HepG2 (cell line): ENCODE data around the gene ZNF79. TPM values are rescaled to one million over a fixed set of nuclear protein-coding genes. Genes with fewer than 3 reads are reported as not detected.

ENCODE experiments used
- ATAC-seq: fragments of 200-7000 bp; cut with Tn5 transposase; 3 replicates; pipeline ENCODE4 v1.9.1; 2020; ENCODE audit warnings: mild to moderate bottlenecking, moderate library complexity
- BruUV-seq: library from RNA; stranded (reverse); fragments of 400-500 nt; replicated peaks from 2 replicates; lab custom pipeline; 2021; lab: Mats Ljungman, UMichigan
- CTCF ChIA-PET: fragments of 300-600 bp; formaldehyde crosslinking; extraction: SDS; loops from one replicate; lab custom pipeline; 2021; ENCODE audit warnings: low total read pairs, inconsistent platforms, low intra/inter-chr PET ratio; lab: Yijun Ruan, JAX
- POLR2A ChIA-PET: fragments of 350-600 bp; sonication (Branson Sonifier 250); formaldehyde crosslinking; loops from one replicate; lab custom pipeline; 2020; ENCODE audit warnings: antibody characterized with exemption, inconsistent platforms; lab: Yijun Ruan, JAX
- DNase-seq: peaks from one replicate; pipeline ENCODE4 v3.0.0-alpha.2; 2015; ENCODE audit warnings: low spot score
- FAIRE-seq: peaks from 3 replicates; lab custom pipeline; 2011; peaks lifted over from hg19 to GRCh38; lab: Jason Lieb, UNC
- H2AFZ ChIP-seq: one replicate; pipeline ENCODE4 v1.6.1; 2011; ENCODE audit warnings: low read length, inconsistent platforms
- H3K27ac ChIP-seq: fragments of 300-600 bp; 3 replicates; pipeline ENCODE4 v1.8.0; 2011; ENCODE audit warnings: mixed run types, mild to moderate bottlenecking, mixed read lengths, low read length, inconsistent platforms; ENCODE audit not compliant: insufficient read depth; ENCODE audit errors: extremely low read length
- H3K27me3 ChIP-seq, 2 experiments: fragments of 200-600 bp in 1 of 2; 2 replicates in 1 of 2; 3 replicates in 1 of 2; pipeline versions ENCODE4 v1.6.0 to v1.8.0; 2011; ENCODE audit warnings: low read length in 2 of 2, mild to moderate bottlenecking in 2 of 2, moderate library complexity in 2 of 2, inconsistent platforms in 1 of 2; ENCODE audit not compliant: insufficient read depth in 2 of 2, control insufficient read depth in 1 of 2
- H3K36me3 ChIP-seq, 2 experiments: fragments of 200-600 bp in 1 of 2; replicated peaks in 1 of 2; 2 replicates in 1 of 2; 3 replicates in 1 of 2; pipeline versions ENCODE4 v1.5.1 to v1.8.0; 2011; ENCODE audit warnings: low read length in 2 of 2, inconsistent platforms in 1 of 2; ENCODE audit not compliant: insufficient read depth in 2 of 2, control insufficient read depth in 1 of 2
- H3K4me1 ChIP-seq: 2 replicates; pipeline ENCODE4 v1.5.1; 2012; ENCODE audit warnings: low read length, inconsistent platforms; ENCODE audit not compliant: insufficient read depth
- H3K4me2 ChIP-seq: 2 replicates; pipeline ENCODE4 v1.6.0; 2011; ENCODE audit warnings: low read depth, low read length, inconsistent platforms
- H3K4me3 ChIP-seq, 3 experiments: fragments of 200-600 bp in 1 of 3; sonication (generic), shearing (Covaris generic) in 1 of 3; replicated peaks in 1 of 3; 2 replicates each; pipeline ENCODE4 v1.5.1; 2011 to 2016; ENCODE audit warnings: low read length in 3 of 3, inconsistent platforms in 2 of 3, low read depth in 2 of 3, mild to moderate bottlenecking in 2 of 3, control low read depth in 1 of 3, mixed read lengths in 1 of 3; ENCODE audit not compliant: insufficient read depth in 1 of 3
- H3K79me2 ChIP-seq: one replicate; pipeline ENCODE4 v1.6.1; 2011; ENCODE audit warnings: low read length, inconsistent platforms; ENCODE audit not compliant: insufficient read depth
- H3K9ac ChIP-seq: 2 replicates; pipeline ENCODE4 v1.6.0; 2011; ENCODE audit warnings: mild to moderate bottlenecking, low read depth, low read length, inconsistent platforms; ENCODE audit not compliant: insufficient read depth
- H3K9me3 ChIP-seq: 2 replicates; pipeline ENCODE4 v1.5.1; 2012; ENCODE audit warnings: mild to moderate bottlenecking, low read length
- H4K20me1 ChIP-seq: 2 replicates; pipeline ENCODE4 v1.6.0; 2011; ENCODE audit warnings: inconsistent platforms, mild to moderate bottlenecking, low read length, moderate library complexity; ENCODE audit not compliant: insufficient read depth
- CBX1 ChIP-seq: IDR thresholded peaks from one replicate; pipeline ENCODE4 v1.6.1; 2016; ENCODE audit warnings: antibody characterized with exemption, low read depth
- FOXK2 ChIP-seq: fragments of 450-650 bp; IDR thresholded peaks from 2 replicates; pipeline ENCODE4 v1.6.1; 2016
- HIVEP1 ChIP-seq: sonication (generic); formaldehyde crosslinking; IDR thresholded peaks from 2 replicates; pipeline ENCODE4 v1.4.0; 2020; ENCODE audit warnings: mild to moderate bottlenecking, missing genetic modification reagents
- KAT7 ChIP-seq: IDR thresholded peaks from 2 replicates; pipeline ENCODE4 v1.6.1; 2018; ENCODE audit warnings: borderline replicate concordance, missing compliant biosample characterization
- NKX3-1 ChIP-seq: sonication (generic); formaldehyde crosslinking; IDR thresholded peaks from 2 replicates; pipeline ENCODE4 v1.5.0; 2020; ENCODE audit warnings: missing genetic modification reagents
- PRDM4 ChIP-seq: sonication (generic); formaldehyde crosslinking; IDR thresholded peaks from 2 replicates; pipeline ENCODE4 v1.9.0; 2021; ENCODE audit warnings: missing genetic modification reagents, borderline replicate concordance
- ZNF121 ChIP-seq: sonication (generic); formaldehyde crosslinking; IDR thresholded peaks from 2 replicates; pipeline ENCODE4 v1.5.0; 2020; ENCODE audit warnings: mild to moderate bottlenecking, missing genetic modification reagents
- ZNF468 ChIP-seq: sonication (generic); formaldehyde crosslinking; IDR thresholded peaks from 2 replicates; pipeline ENCODE4 v1.8.0; 2022; ENCODE audit warnings: mild to moderate bottlenecking, moderate library complexity, missing genetic modification reagents
- ZNF570 ChIP-seq: sonication (generic); formaldehyde crosslinking; IDR thresholded peaks from 2 replicates; pipeline ENCODE4 v1.4.0; 2020; ENCODE audit warnings: mild to moderate bottlenecking, missing genetic modification reagents, borderline replicate concordance
- ZNF687 ChIP-seq: sonication (generic); formaldehyde crosslinking; IDR thresholded peaks from 2 replicates; pipeline ENCODE4 v1.5.1; 2020; ENCODE audit warnings: mild to moderate bottlenecking, missing genetic modification reagents, moderate library complexity
- ZNF704 ChIP-seq: sonication (generic); formaldehyde crosslinking; IDR thresholded peaks from 2 replicates; pipeline ENCODE4 v1.8.1; 2023; ENCODE audit warnings: mild to moderate bottlenecking, inconsistent platforms, moderate library complexity, missing genetic modification reagents, borderline replicate concordance
- WGBS: methylation state at CpG from one replicate; pipeline ENCODE4 v1.1.6; 2017; ENCODE audit warnings: low lambda C conversion rate; 5-methylcytosine and 5-hydroxymethylcytosine counted together
- in situ Hi-C: cut with HindIII; loops from 2 replicates; pipeline ENCODE4 v1.10.0; 2017; ENCODE audit warnings: low pct_unique_long_range_greater_than_20kb; ENCODE audit not compliant: extremely low pct_ligation_motif_present
- intact Hi-C: fragments of 100-400 bp; cut with micrococcal nuclease; formaldehyde crosslinking; loops from one replicate; pipeline ENCODE4 v1.10.0; 2022; ENCODE audit not compliant: unreplicated experiment
- polyA plus RNA-seq, 8 experiments: library from polyadenylated mRNA; depleted of rRNA in 3 of 8; stranded (reverse) in 7 of 8; unstranded in 1 of 8; fragments of >200 nt; fragmentation: Illumina TruSeq in 4 of 8; extraction: Trizol in 4 of 8; gene quantifications; 2 replicates each; pipeline versions ENCODE4 v1.2.1 to v1.2.3, GENCODE V29; 2011 to 2016; ENCODE audit warnings: low read depth in 4 of 8, missing spikeins in 1 of 8, mixed read lengths in 1 of 8; ENCODE audit not compliant: insufficient read depth in 1 of 8
- total RNA-seq, 5 experiments: library from RNA; depleted of rRNA; stranded (reverse); fragments of >200 nt; fragmentation: Illumina TruSeq; extraction: Trizol; gene quantifications; 2 replicates each; pipeline ENCODE4 v1.2.3, GENCODE V29; 2016; ENCODE audit warnings: low read depth in 1 of 5

Gene ZNF79
- total and polyA plus RNA-seq, 2 of the 13 experiments (the other 11 are each of a cell fraction or from before 2014, with no cell fraction given): 3.7 to 8.1 TPM

GRCh38 chr9:127426756-127427155 lies 2.6 kb downstream of the ZNF79 start:
- no peaks in the 10 kb centered on the region for H3K9me3 ChIP-seq
- peaks cover 52% of the 10 kb centered on the region for H3K79me2 ChIP-seq
- H3K27me3 ChIP-seq: no peaks in the 10 kb centered on the region; a peak in 1 of 5 replicates
- DNase-seq (no peak), FAIRE-seq (no peak), ATAC-seq (no peak)
- H2AFZ ChIP-seq: no peak overlapping the region
- no peak overlapping the region for H3K27ac ChIP-seq
- no peak overlapping the region for H3K4me2 ChIP-seq
- POLR2A ChIA-PET: no interaction called here
- BruUV-seq: no TSS peak
- intact Hi-C loops: no loop called here
- H4K20me1 ChIP-seq: no peaks in the 10 kb centered on the region
- CTCF ChIA-PET: no interaction called here
- in situ Hi-C loops: no loop called here
- H3K4me1 ChIP-seq: peaks cover 31% of the 10 kb centered on the region
- H3K9ac ChIP-seq: no peak overlapping the region
- H3K4me3 ChIP-seq: no peak overlapping the region
- peaks cover 8 to 18% of the 10 kb centered on the region in 2 experiments; a peak in 4 of 5 replicates for H3K36me3 ChIP-seq
- 97% methylated on average over 2 of the region's 2 CpGs for WGBS
- no peak for TF ChIP-seq PRDM4 (CRISPR knock-in tag)
- TF ChIP-seq CBX1: no peak
- TF ChIP-seq ZNF704 (CRISPR knock-in tag): no peak
- no peak for TF ChIP-seq KAT7 (CRISPR knock-in tag)
- TF ChIP-seq ZNF121 (CRISPR knock-in tag): no peak
- no peak for TF ChIP-seq FOXK2
- no peak for TF ChIP-seq NKX3-1
- TF ChIP-seq ZNF687 (CRISPR knock-in tag): no peak
- TF ChIP-seq HIVEP1: no peak
- no peak for TF ChIP-seq ZNF570 (CRISPR knock-in tag)
- no peak for TF ChIP-seq ZNF468
